Measurements from ENCODE around the gene RNF224.
A peak's percentile ranks its signal among the peaks of the same experiment; 100 is the strongest.
"Not testable (repeated sequence)": the region's sequence is repeated elsewhere in the genome, so short reads cannot be mapped to it uniquely, and the experiment has no call there.

RNF224 gene

GRCh38 chr9:137228968-137229896 lies 1.9 kb downstream of the RNF224 start:
- no peak for DNase-seq

- no peak for DNase-seq
These were observed 2.8 kb downstream of the RNF224 start for GRCh38 chr9:137229903-137230704.

- no peak for DNase-seq
These were observed 3.5 kb downstream of the RNF224 start, which contains the start of gene SLC34A3 for GRCh38 chr9:137230705-137231371. Gene SLC34A3 (plus strand): TSS chr9:137230901. CDS start chr9:137231703, 802 bp downstream.

- DNase-seq: no peak
These were observed 4.2 kb downstream of the RNF224 start for GRCh38 chr9:137231372-137232039.

- no peak for DNase-seq
These were observed 4.8 kb downstream of the RNF224 start for GRCh38 chr9:137232101-137232500.

- no peak for DNase-seq
These were observed 5.2 kb downstream of the RNF224 start for GRCh38 chr9:137232510-137232909.

GRCh38 chr9:137233143-137233980 lies 6.1 kb downstream of the RNF224 start:
- no peak for DNase-seq

GRCh38 chr9:137234055-137234697 lies 6.9 kb downstream of the RNF224 start:
- no peak for DNase-seq

GRCh38 chr9:137234758-137235423 lies 7.6 kb downstream of the RNF224 start:
- DNase-seq: no peak

- DNase-seq: no peak
These were observed 8.3 kb downstream of the RNF224 start for GRCh38 chr9:137235424-137236237.

- peak; percentile 76 for DNase-seq
These were observed 9.1 kb downstream of the RNF224 start for GRCh38 chr9:137236238-137236935.

- DNase-seq: no peak
These were observed 9.7 kb downstream of the RNF224 start for GRCh38 chr9:137236936-137237421.

- no peak for DNase-seq
These were observed 10.7 kb downstream of the RNF224 start for GRCh38 chr9:137237759-137238726.

GRCh38 chr9:137239541-137240200 lies 12.4 kb downstream of the RNF224 start:
- not testable (repeated sequence) for DNase-seq

GRCh38 chr9:137240318-137240840 lies 13.1 kb downstream of the RNF224 start:
- DNase-seq: peak; percentile 60

GRCh38 chr9:137240841-137241489 lies 13.7 kb downstream of the RNF224 start, which contains the start of gene TUBB4B:
Gene TUBB4B (plus strand): TSS chr9:137241287. CDS start chr9:137241361, 74 bp downstream.
- peak; percentile 100 for DNase-seq

Data from fibroblast of skin of right quadriceps (primary cell).